Tibial nerve (tissue), 3 donors: ENCODE measurements around the gene ELFN1.

ENCODE experiments used
- CTCF ChIP-seq, 5 experiments: fragments of 200-600 bp in 3 of 5; fragments of 450-650 bp in 2 of 5; sonication (generic) in 3 of 5; IDR thresholded peaks; one replicate each; pipeline ENCODE4 v1.5.1; 2016 to 2019; ENCODE audit warnings: antibody characterized with exemption in 5 of 5, mild to moderate bottlenecking in 3 of 5, moderate library complexity in 2 of 5
- POLR2A ChIP-seq, 2 donors: fragments of 450-650 bp; IDR thresholded peaks; one replicate each; pipeline ENCODE4 v1.6.1; 2017; ENCODE audit warnings: antibody characterized with exemption in 2 of 2, mild to moderate bottlenecking in 2 of 2, moderate library complexity in 2 of 2

GRCh38 chr7:1710936-1711335 lies 40.9 kb downstream of the ELFN1 start:
- no peak for TF ChIP-seq CTCF (IDR thresholded peaks at IDR 0.05)
- no peak for TF ChIP-seq POLR2A (IDR thresholded peaks at IDR 0.05)
